ENCODE measurements around the gene DCAF5.

DNA sequence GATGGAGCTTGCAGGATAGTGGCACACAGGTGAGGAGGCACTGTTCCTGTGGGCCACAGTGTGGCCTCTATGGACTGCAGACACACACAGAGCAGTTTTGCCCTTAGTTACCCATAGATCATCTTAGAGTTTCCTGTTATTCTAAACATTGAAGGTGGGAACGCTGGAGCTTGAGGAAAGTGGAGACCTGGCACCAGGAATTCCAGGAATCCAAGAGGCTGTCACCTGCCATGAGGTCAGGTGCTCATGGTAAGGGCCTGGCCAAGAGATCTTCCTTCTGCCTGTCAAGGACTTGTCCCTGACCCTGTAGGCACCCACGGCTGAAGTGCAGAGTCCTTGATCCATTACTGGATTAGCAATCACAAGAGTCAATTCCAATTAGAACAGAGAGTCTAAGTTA lies 108.6 kb downstream of the DCAF5 start:
- TF ChIP-seq, protein P1, sequence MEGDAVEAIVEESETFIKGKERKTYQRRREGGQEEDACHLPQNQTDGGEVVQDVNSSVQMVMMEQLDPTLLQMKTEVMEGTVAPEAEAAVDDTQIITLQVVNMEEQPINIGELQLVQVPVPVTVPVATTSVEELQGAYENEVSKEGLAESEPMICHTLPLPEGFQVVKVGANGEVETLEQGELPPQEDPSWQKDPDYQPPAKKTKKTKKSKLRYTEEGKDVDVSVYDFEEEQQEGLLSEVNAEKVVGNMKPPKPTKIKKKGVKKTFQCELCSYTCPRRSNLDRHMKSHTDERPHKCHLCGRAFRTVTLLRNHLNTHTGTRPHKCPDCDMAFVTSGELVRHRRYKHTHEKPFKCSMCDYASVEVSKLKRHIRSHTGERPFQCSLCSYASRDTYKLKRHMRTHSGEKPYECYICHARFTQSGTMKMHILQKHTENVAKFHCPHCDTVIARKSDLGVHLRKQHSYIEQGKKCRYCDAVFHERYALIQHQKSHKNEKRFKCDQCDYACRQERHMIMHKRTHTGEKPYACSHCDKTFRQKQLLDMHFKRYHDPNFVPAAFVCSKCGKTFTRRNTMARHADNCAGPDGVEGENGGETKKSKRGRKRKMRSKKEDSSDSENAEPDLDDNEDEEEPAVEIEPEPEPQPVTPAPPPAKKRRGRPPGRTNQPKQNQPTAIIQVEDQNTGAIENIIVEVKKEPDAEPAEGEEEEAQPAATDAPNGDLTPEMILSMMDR (IDR thresholded peaks at IDR 0.05): no peak
- TF ChIP-seq POLR2A (IDR thresholded peaks at IDR 0.05): no peak
- TF ChIP-seq POLR2AphosphoS5 (IDR thresholded peaks at IDR 0.05): no peak
